Heart left ventricle (tissue), 16 donors: ENCODE measurements around the gene COQ4. TPM values are rescaled to one million over a fixed set of nuclear protein-coding genes. Genes with fewer than 3 reads are reported as not detected.

Experiments used
- ATAC-seq, 4 donors: fragments of 200-7000 bp; cut with Tn5 transposase; one replicate each; pipeline ENCODE4 v1.9.1; 2020 to 2022; ENCODE audit warnings: moderate library complexity in 4 of 4, mild to moderate bottlenecking in 3 of 4, moderate number of reproducible peaks in 1 of 4
- DNase-seq, 5 donors: peaks; one replicate each; pipeline ENCODE4 v3.0.0-alpha.2; 2020
- H3K27ac ChIP-seq, 12 donors: fragments of 200-600 bp; sonication (generic) in 4 of 12; one replicate each; pipeline versions ENCODE4 v1.5.0 to v1.8.0; 2016 to 2022; ENCODE audit warnings: mild to moderate bottlenecking in 2 of 12
- H3K27me3 ChIP-seq, 9 donors: fragments of 200-600 bp; sonication (generic) in 2 of 9; one replicate each; pipeline versions ENCODE4 v1.5.1 to v1.8.0; 2016 to 2022; ENCODE audit warnings: mild to moderate bottlenecking in 3 of 9
- H3K36me3 ChIP-seq, 9 donors: fragments of 200-600 bp; sonication (generic) in 2 of 9; one replicate each; pipeline versions ENCODE4 v1.5.0 to v1.8.0; 2018 to 2022; ENCODE audit warnings: mild to moderate bottlenecking in 2 of 9
- H3K4me1 ChIP-seq, 12 donors: fragments of 200-600 bp; sonication (generic) in 4 of 12; one replicate each; pipeline versions ENCODE4 v1.5.0 to v1.8.0; 2016 to 2022; ENCODE audit warnings: mild to moderate bottlenecking in 3 of 12
- H3K4me3 ChIP-seq, 12 donors: fragments of 200-600 bp; sonication (generic) in 4 of 12; one replicate each; pipeline versions ENCODE4 v1.5.0 to v1.8.0; 2017 to 2022; ENCODE audit warnings: mild to moderate bottlenecking in 9 of 12, moderate library complexity in 4 of 12
- H3K9me3 ChIP-seq, 12 donors: fragments of 200-600 bp; sonication (generic) in 4 of 12; one replicate each; pipeline versions ENCODE4 v1.5.0 to v1.8.0; 2016 to 2022; ENCODE audit warnings: mild to moderate bottlenecking in 1 of 12
- CTCF ChIP-seq, 12 donors: fragments of 200-600 bp; sonication (generic) in 4 of 12; IDR thresholded peaks; one replicate each; pipeline versions ENCODE4 v1.5.0 to v1.8.0; 2018 to 2022; ENCODE audit warnings: antibody characterized with exemption in 12 of 12, mild to moderate bottlenecking in 5 of 12
- POLR2A ChIP-seq, 2 donors: fragments of 450-650 bp; IDR thresholded peaks; one replicate each; pipeline ENCODE4 v1.6.1; 2017; ENCODE audit warnings: antibody characterized with exemption in 2 of 2, mild to moderate bottlenecking in 2 of 2, moderate library complexity in 2 of 2
- WGBS, 4 donors: extraction: QIAGEN DNeasy Blood & Tissue Kit in 2 of 4; methylation state at CpG; one replicate each; pipeline versions ENCODE4 v1.1.5 to v1.1.7; 2013 to 2018; 5-methylcytosine and 5-hydroxymethylcytosine counted together
- intact Hi-C, 10 donors: fragments of 100-400 bp; cut with DNase I; formaldehyde crosslinking; loops; one replicate each; pipeline versions ENCODE4 v1.11.1 to v1.14.2; 2022
- polyA plus RNA-seq, 2 donors: library from polyadenylated mRNA; stranded (reverse); fragments of 200-250 nt; gene quantifications; one replicate each; pipeline ENCODE4 v1.2.3, GENCODE V29; 2013
- total RNA-seq, 9 donors: library from RNA; depleted of rRNA in 2 of 9; stranded (reverse); fragments of >200 nt in 2 of 9; fragmentation: NEBNext Ultra II Directional in 3 of 9; extraction: Animal tissue kit (Norgen Biotek cat#: 25700) in 3 of 9; gene quantifications; one replicate each; pipeline versions ENCODE4 v1.1.0 to v1.2.4, GENCODE V29; 2016 to 2023
- donor health status: ischemic (EF 13 %, LVEDD 7.1; RV severe dilation, severe dysfunction).
- donor health status: healthy with polysubstance abuse.
- donor health status: DM: no; HTN: yes; CAD: no.
- donor health status: DM: no; HTN: no; CAD: no.
- donor health status: ischemic (EF 25% LVEDD 6.9; RV normal size, moderate dysfunction).
- donor health status: ischemic (EF 25% LVEDD 5.7; RV mildly dilated, moderate dysfunction).
- donor health status: healthy.
- donor health status: DM: yes; HTN: yes; CAD: no.
- donor health status: ischemic (EF 35%, LVEDD 5.7; RV mildly dilated, moderate dysfunction).
- donor health status: nonischemic (EF 11% LVEDD 7.7; RV severe dilation, severe dysfunction).
- donor health status: DM: yes; HTN: yes; CAD: no.
- donor health status: PGD.
- donor health status: ischemic (EF 29% LVEDD 5.4; RV normal size, mild dysfunction).
- donor health status: nonischemic (EF 23%, LVEDD 6.1; RV moderate dilation, normal function).

The COQ4 gene
- total and polyA plus RNA-seq, 11 donors = 19.0 to 43.2 (median 30.1) TPM

- no peaks in the 10 kb centered on the region for H3K9me3 ChIP-seq
- DNase-seq (no peak), ATAC-seq (no peak)
- no peaks in the 10 kb centered on the region for H3K27me3 ChIP-seq
- intact Hi-C loops = loop anchor here in 2 of 10 donors (2.0 to 10.0 kb wide), 2 partner anchors 18 to 138 kb away; partner anchors contain the start of gene SLC27A4 (in 1 of the 2)
- WGBS, 4 donors = 23 to 29% (median 26%) methylated on average over 16 of the region's 16 CpGs
- H3K4me3 ChIP-seq = peak overlapping the region; percentile 62 to 98 (median 92)
- TF ChIP-seq CTCF (IDR thresholded peaks at IDR 0.05) (no peak), POLR2A (IDR thresholded peaks at IDR 0.05) (no peak)
- H3K27ac ChIP-seq = peak overlapping the region; percentile 84 to 98 (median 94)
- H3K4me1 ChIP-seq = peaks cover 6 to 41% (median 29%) of the 10 kb centered on the region in 12 donors
- peaks cover 0 to 63% (median 41%) of the 10 kb centered on the region in 9 donors for H3K36me3 ChIP-seq
Measured at GRCh38 chr9:128323212-128323730, 632 bp downstream of the COQ4 start.

- WGBS, 4 donors = 88 to 90% (median 88%) methylated on average over 12 of the region's 12 CpGs
- H3K27ac ChIP-seq = no peak overlapping the region
- peaks cover 0 to 63% (median 41%) of the 10 kb centered on the region in 9 donors for H3K36me3 ChIP-seq
- ATAC-seq (no peak), DNase-seq (no peak)
- H3K9me3 ChIP-seq = no peaks in the 10 kb centered on the region
- H3K27me3 ChIP-seq = no peaks in the 10 kb centered on the region
- no peak for TF ChIP-seq CTCF (IDR thresholded peaks at IDR 0.05)
- H3K4me1 ChIP-seq = peaks cover 6 to 41% (median 29%) of the 10 kb centered on the region in 12 donors
- intact Hi-C loops = loop anchor here in 2 of 10 donors (2.0 to 10.0 kb wide), 2 partner anchors 17 to 139 kb away; partner anchors contain the start of gene SLC27A4 (in 1 of the 2)
- H3K4me3 ChIP-seq = peak overlapping the region in 10 of 12 donors; percentile 62 to 98 (median 90)
Measured at GRCh38 chr9:128323791-128324190, 1.2 kb downstream of the COQ4 start.

GRCh38 chr9:128324401-128324800 is 1.8 kb downstream of the COQ4 start:
- H3K4me3 ChIP-seq = no peak overlapping the region
- H3K27me3 ChIP-seq = no peaks in the 10 kb centered on the region
- no peaks in the 10 kb centered on the region for H3K9me3 ChIP-seq
- peaks cover 6 to 41% (median 29%) of the 10 kb centered on the region in 12 donors for H3K4me1 ChIP-seq
- TF ChIP-seq CTCF (IDR thresholded peaks at IDR 0.05) (no peak), POLR2A (IDR thresholded peaks at IDR 0.05) (no peak)
- ATAC-seq (no peak), DNase-seq (no peak)
- H3K36me3 ChIP-seq = peaks cover 0 to 63% (median 43%) of the 10 kb centered on the region in 9 donors
- intact Hi-C loops = loop anchor here in 1 of 10 donors (10.0 kb wide), 1 partner anchor 140 kb away; no protein-coding TSS in a partner anchor
- H3K27ac ChIP-seq = no peak overlapping the region
- 67 to 100% (median 90%) methylated on average over 1 of the region's 1 CpG for WGBS, 4 donors

- Histone ChIP-seq H3K4me1 (peaks cover 6 to 41% (median 29%) of the 10 kb centered on the region in 12 donors), H3K27ac (peak overlapping the region in 2 of 12 donors; percentile 7 to 28)
Measured at GRCh38 chr9:128325629-128326028, 3.0 kb downstream of the COQ4 start.

More at GRCh38 chr9:128325629-128326028, 3.0 kb downstream of the COQ4 start:
- DNase-seq (no peak), ATAC-seq (no peak)
- Histone ChIP-seq H3K27me3 (no peaks in the 10 kb centered on the region), H3K36me3 (peaks cover 0 to 60% (median 39%) of the 10 kb centered on the region in 9 donors), H3K4me3 (no peak overlapping the region), H3K9me3 (no peaks in the 10 kb centered on the region)
- intact Hi-C loops = loop anchor here in 1 of 10 donors (10.0 kb wide), 1 partner anchor 141 kb away; no protein-coding TSS in a partner anchor
- 68 to 73% (median 69%) methylated on average over 12 to 13 of the region's 13 CpGs for WGBS, 4 donors
- no peak for TF ChIP-seq POLR2A (IDR thresholded peaks at IDR 0.05)
- no peak for TF ChIP-seq CTCF (IDR thresholded peaks at IDR 0.05)
